ENCODE data around the gene MRPL11.

DNA sequence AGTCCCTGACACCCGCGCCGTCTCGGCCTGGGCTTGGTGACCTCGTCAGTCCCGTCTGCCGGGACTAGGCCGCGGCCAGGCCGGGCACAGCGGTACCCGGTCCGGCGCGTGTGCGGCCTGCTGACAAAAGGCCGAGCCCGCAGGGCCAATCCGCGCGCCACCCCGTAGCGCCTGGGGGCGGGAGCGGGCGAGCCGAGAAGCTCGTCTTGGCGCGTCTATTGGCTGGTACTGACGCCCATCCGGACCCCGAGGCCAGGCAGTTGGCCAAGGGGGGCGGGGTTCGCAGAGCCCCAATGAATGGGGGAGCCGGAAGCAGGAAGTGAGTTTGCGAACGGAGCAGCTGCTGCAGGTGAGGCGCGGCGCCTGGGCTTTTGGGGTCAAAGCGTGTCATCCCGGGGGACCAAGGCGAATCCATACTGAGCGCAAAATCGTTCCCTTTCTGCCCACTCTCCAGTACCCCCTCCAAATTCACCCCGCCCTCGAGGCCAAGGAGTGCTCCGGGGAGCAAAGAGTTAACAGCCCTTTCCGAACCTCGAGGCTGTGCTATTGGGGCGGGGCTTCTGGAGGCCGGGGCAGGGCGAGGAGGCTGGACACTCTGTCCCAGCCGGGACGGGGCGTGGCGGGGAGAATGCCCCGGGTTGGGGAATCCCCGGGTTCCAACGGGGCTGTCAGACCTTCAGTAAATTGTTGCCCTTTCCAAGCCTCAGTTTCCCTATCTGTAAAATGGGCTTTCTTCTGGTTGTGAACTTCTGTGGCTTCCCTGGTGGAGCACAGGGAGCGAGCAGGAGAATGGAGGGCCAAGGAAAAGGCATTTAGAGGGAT is 41.7 kb upstream of the MRPL11 start, which contains the start of gene DPP3:
- TF ChIP-seq, protein P1, sequence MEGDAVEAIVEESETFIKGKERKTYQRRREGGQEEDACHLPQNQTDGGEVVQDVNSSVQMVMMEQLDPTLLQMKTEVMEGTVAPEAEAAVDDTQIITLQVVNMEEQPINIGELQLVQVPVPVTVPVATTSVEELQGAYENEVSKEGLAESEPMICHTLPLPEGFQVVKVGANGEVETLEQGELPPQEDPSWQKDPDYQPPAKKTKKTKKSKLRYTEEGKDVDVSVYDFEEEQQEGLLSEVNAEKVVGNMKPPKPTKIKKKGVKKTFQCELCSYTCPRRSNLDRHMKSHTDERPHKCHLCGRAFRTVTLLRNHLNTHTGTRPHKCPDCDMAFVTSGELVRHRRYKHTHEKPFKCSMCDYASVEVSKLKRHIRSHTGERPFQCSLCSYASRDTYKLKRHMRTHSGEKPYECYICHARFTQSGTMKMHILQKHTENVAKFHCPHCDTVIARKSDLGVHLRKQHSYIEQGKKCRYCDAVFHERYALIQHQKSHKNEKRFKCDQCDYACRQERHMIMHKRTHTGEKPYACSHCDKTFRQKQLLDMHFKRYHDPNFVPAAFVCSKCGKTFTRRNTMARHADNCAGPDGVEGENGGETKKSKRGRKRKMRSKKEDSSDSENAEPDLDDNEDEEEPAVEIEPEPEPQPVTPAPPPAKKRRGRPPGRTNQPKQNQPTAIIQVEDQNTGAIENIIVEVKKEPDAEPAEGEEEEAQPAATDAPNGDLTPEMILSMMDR (IDR thresholded peaks at IDR 0.05): peak in 1 of 6 experiments; percentile 3
- TF ChIP-seq POLR2A (IDR thresholded peaks at IDR 0.05): peak; percentile 95 to 96

Measured in Peyer's patch (tissue), 4 donors.